ENCODE results near the gene B9D1.

B9D1 gene

DNA sequence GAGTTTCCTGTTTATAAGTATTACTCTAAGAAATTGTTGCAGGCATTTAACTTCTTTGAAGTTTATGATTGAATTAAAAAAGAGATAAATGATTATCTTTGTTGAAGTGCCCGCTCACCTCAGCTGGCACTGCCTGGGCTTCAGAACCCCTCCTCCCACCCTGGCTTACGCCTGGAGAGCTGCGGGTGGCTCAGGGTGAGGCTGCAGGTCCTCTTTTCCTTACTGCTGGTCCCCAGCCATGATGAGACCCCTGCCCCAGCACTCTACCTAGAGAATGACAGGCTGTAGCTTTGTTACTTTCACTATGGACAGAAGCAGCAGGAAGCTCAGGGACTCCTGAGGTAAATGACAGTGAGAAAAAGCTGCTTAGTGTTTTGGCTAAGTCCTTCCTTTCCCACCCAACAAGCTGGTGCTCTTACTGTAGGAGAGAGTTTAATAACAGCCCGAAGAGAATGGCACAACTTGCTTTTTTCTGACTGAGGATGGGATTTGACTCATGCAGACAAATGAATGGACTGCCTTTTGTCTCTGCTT, 63.2 kb downstream of the B9D1 start:
- no peak for DNase-seq (ENCODE audit: low spot score)
- TF ChIP-seq, protein P1, sequence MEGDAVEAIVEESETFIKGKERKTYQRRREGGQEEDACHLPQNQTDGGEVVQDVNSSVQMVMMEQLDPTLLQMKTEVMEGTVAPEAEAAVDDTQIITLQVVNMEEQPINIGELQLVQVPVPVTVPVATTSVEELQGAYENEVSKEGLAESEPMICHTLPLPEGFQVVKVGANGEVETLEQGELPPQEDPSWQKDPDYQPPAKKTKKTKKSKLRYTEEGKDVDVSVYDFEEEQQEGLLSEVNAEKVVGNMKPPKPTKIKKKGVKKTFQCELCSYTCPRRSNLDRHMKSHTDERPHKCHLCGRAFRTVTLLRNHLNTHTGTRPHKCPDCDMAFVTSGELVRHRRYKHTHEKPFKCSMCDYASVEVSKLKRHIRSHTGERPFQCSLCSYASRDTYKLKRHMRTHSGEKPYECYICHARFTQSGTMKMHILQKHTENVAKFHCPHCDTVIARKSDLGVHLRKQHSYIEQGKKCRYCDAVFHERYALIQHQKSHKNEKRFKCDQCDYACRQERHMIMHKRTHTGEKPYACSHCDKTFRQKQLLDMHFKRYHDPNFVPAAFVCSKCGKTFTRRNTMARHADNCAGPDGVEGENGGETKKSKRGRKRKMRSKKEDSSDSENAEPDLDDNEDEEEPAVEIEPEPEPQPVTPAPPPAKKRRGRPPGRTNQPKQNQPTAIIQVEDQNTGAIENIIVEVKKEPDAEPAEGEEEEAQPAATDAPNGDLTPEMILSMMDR (IDR thresholded peaks at IDR 0.05; ENCODE audit: extremely low read depth, insufficient read depth, missing control alignments), result no peak
- in situ Hi-C loops (cut with MboI; ENCODE audit: low pct_unique_long_range_greater_than_20kb, low sequenced_read_pairs, unreplicated experiment), result no loop called here

DNA sequence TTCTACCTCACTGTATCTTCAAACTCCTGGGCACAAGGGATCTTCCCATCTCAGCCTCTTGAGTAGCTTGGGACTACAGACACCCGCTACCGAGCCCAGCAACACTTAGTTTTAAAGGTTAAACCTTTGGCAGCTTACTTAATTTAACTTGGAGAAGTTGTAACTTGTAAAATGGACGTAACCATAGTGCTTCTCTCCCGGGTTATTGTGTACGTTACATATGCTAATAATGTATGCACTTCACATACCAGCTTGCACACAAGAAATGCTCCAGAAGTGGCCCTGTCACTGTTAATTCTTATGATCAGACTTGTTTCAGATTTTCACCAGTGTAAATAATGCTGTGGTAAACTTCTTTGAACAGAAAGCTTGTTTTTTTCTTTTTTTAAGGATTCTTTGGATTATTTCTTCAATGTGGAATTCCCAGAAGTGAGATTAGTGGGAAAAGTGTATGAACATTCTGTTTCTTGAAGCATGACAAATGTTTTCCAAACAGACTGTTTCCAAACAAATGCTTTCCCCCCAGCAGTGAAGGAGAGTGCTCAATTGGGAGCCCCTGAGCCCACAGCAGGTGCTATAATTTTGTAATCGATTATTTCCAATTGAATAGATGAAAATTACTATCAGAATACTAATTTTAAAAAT, 63.8 kb downstream of the B9D1 start:
- DNase-seq (ENCODE audit: low spot score), result no peak
- in situ Hi-C loops (cut with MboI; ENCODE audit: low pct_unique_long_range_greater_than_20kb, low sequenced_read_pairs, unreplicated experiment), result no loop called here
- TF ChIP-seq, protein P1 (IDR thresholded peaks at IDR 0.05; ENCODE audit: extremely low read depth, insufficient read depth, missing control alignments), result no peak

DNA sequence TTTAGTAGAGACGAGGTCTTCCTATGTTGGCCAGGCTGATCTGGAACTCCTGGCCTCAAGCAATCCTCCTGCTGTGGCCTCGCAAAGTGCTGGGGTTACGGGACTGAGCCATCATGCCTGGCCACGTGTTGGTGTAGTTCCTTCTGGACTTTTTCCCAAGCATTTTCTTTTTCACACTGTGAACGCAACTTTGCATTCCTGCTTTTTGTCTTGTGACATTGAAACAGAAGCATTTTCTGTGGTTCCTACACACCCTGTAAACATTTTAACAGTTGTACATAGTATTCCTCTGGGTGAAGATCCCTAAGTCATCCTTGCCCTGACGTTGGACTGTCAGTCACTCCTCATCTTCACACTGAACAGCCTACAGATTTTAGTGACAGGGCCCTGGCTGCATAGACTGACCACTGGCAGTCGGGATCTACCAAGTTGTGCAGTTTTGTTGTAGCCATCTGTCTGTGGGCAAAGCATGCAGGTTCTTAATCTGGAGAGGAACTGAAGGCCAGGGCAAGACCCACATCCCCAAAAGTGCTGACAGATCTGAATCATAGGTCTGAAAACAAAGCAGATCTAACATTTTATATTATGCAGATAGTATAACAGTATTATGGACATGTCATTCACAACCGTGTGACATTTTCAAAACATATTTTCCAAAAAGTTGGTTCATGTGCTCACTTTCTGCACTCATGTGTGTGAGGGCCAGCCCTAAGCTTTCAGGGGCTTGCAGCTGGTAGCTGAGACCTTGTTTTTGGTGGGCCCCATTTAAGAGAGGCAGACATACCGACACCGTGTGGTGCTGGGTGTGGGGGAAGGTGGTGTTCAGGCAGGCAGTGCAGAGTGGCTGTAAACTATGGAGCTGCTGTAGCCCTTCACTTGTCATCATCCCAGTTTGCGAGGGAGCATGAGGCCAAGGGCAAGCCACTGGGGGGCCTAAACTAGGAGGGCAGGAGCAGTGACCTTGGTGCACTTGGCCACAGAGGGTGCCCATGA, 65.4 kb downstream of the B9D1 start:
- in situ Hi-C loops (cut with MboI; ENCODE audit: low pct_unique_long_range_greater_than_20kb, low sequenced_read_pairs, unreplicated experiment), result no loop called here
- TF ChIP-seq, protein P1 (IDR thresholded peaks at IDR 0.05; ENCODE audit: extremely low read depth, insufficient read depth, missing control alignments), result no peak
- DNase-seq (ENCODE audit: low spot score), result no peak

DNA sequence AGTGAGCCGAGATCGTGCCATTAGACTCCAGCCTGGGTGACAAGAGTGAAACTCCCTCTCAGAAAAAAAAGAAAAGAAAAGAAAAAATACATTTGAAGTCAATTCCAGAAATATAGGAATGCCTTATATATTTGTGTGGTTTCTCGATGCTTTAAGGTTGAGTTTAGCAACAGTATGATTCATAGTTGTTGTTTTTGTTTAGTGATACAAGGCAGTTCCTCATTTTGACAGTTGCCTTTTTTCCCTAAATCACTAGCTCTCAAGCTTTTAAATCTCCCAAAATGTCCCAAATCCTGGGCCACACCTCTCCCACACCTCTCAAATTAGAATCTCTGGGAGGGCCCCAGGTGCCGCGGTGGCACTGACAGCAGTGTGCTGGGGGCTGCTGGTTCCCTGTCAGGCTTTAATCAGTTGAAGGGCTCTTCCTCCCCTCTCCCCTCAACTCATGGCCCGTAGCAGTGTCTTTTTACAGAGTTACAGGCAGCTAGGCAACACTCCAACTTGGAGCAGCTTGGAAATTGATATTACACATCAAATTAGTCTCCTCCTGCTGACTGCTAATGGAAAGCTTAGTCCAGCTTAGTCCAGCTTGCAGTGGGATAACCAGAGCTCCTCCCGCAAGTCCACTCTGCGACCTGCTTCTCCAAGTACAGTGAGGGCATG, 66.9 kb downstream of the B9D1 start:
- in situ Hi-C loops (cut with MboI; ENCODE audit: low pct_unique_long_range_greater_than_20kb, low sequenced_read_pairs, unreplicated experiment), result no loop called here
- DNase-seq (ENCODE audit: low spot score), result no peak
- TF ChIP-seq, protein P1 (IDR thresholded peaks at IDR 0.05; ENCODE audit: extremely low read depth, insufficient read depth, missing control alignments), result no peak

DNA sequence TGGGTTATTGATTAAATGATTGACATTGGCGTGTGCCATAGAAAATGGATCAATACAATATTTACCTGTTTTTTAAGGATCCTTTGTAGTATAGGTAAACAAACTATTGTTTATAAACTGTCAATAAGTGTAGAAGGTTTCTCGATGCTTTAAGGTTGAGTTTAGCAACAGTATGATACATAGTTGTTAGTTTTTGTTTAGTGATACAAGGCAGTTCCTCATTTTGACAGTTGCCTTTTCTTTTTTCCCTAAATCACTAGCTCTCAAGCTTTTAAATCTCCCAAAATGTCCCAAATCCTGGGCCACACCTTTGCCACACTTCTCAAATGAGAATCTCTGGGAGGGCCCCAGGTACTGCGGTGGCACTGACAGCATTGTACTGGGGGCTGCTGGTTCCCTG, 68.1 kb downstream of the B9D1 start:
- TF ChIP-seq, protein P1 (IDR thresholded peaks at IDR 0.05; ENCODE audit: extremely low read depth, insufficient read depth, missing control alignments), result no peak

More for the DNA sequence above, 68.1 kb downstream of the B9D1 start:
- in situ Hi-C loops (cut with MboI; ENCODE audit: low pct_unique_long_range_greater_than_20kb, low sequenced_read_pairs, unreplicated experiment), result no loop called here
- DNase-seq (ENCODE audit: low spot score), result no peak
